Smooth muscle cell of the brain vasculature (primary cell): Measurements from ENCODE around the gene ACTN1.

Source experiments
- DNase-seq: peaks from one replicate; pipeline ENCODE4 v3.0.0-alpha.2; 2012; ENCODE audit warnings: low read depth, low spot score

Gene ACTN1

GRCh38 chr14:68951035-68951797 lies 27.9 kb downstream of the ACTN1 start:
- no peak for DNase-seq

- DNase-seq: no peak
Measured at GRCh38 chr14:68950111-68950510, 29.0 kb downstream of the ACTN1 start.

GRCh38 chr14:68949601-68949965 lies 29.5 kb downstream of the ACTN1 start:
- no peak for DNase-seq

GRCh38 chr14:68948686-68949600 lies 30.2 kb downstream of the ACTN1 start:
- DNase-seq: no peak

- DNase-seq: no peak
Measured at GRCh38 chr14:68947802-68948201, 31.3 kb downstream of the ACTN1 start.

GRCh38 chr14:68946489-68946822 lies 32.6 kb downstream of the ACTN1 start:
- DNase-seq: no peak

GRCh38 chr14:68945585-68946488 lies 33.3 kb downstream of the ACTN1 start:
- no peak for DNase-seq

- no peak for DNase-seq
Measured at GRCh38 chr14:68945190-68945584, 33.9 kb downstream of the ACTN1 start.

GRCh38 chr14:68944162-68944561 lies 34.9 kb downstream of the ACTN1 start:
- no peak for DNase-seq

- no peak for DNase-seq
Measured at GRCh38 chr14:68943107-68943506, 36.0 kb downstream of the ACTN1 start.

- DNase-seq: no peak
Measured at GRCh38 chr14:68942296-68943035, 36.6 kb downstream of the ACTN1 start.

GRCh38 chr14:68941820-68942219 lies 37.3 kb downstream of the ACTN1 start:
- peak; percentile 56 for DNase-seq

GRCh38 chr14:68940614-68941185 lies 38.4 kb downstream of the ACTN1 start:
- DNase-seq: no peak

- DNase-seq: peak; percentile 96
Measured at GRCh38 chr14:68939893-68940613, 39.0 kb downstream of the ACTN1 start.

GRCh38 chr14:68939181-68939892 lies 39.8 kb downstream of the ACTN1 start:
- DNase-seq: no peak

- DNase-seq: no peak
Measured at GRCh38 chr14:68938271-68939150, 40.6 kb downstream of the ACTN1 start.

- no peak for DNase-seq
Measured at GRCh38 chr14:68937471-68938270, 41.4 kb downstream of the ACTN1 start.

GRCh38 chr14:68936980-68937379 lies 42.1 kb downstream of the ACTN1 start:
- no peak for DNase-seq
